ENCODE measurements around the gene SLC38A9.
"Not testable (repeated sequence)": the region's sequence is repeated elsewhere in the genome, so short reads cannot be mapped to it uniquely, and the experiment has no call there.

Gene SLC38A9

GRCh38 chr5:55610542-55610941 is 101.6 kb downstream of the SLC38A9 start:
- TF ChIP-seq TAF1 (IDR thresholded peaks at IDR 0.05; ENCODE audit: low read depth, low read length) (no peak), POLR2A (IDR thresholded peaks at IDR 0.05; ENCODE audit: low read depth, low read length) (no peak), PAX5 (IDR thresholded peaks at IDR 0.05; ENCODE audit: insufficient read depth, low read length, severe bottlenecking) (no peak)
- FAIRE-seq (no peak), DNase-seq (ENCODE audit: insufficient read length, low spot score) (no peak)

- FAIRE-seq (no peak), DNase-seq (ENCODE audit: insufficient read length, low spot score) (no peak)
- TF ChIP-seq PAX5 (IDR thresholded peaks at IDR 0.05; ENCODE audit: insufficient read depth, low read length, severe bottlenecking) (no peak), SPI1 (IDR thresholded peaks at IDR 0.05; ENCODE audit: low read depth, low read length) (no peak), POU2F2 (IDR thresholded peaks at IDR 0.05; ENCODE audit: low read depth, low read length) (no peak), POLR2AphosphoS5 (IDR thresholded peaks at IDR 0.05; ENCODE audit: low read depth, low read length) (no peak), POLR2A (IDR thresholded peaks at IDR 0.05; ENCODE audit: low read depth, low read length) (no peak), TAF1 (IDR thresholded peaks at IDR 0.05; ENCODE audit: low read depth, low read length) (no peak)
These were observed 102.7 kb downstream of the SLC38A9 start for GRCh38 chr5:55609413-55609812.

GRCh38 chr5:55608595-55609349 is 103.4 kb downstream of the SLC38A9 start:
- FAIRE-seq (no peak), DNase-seq (ENCODE audit: insufficient read length, low spot score) (no peak)
- no peak for TF ChIP-seq TAF1 (IDR thresholded peaks at IDR 0.05; ENCODE audit: low read depth, low read length)
- no peak for TF ChIP-seq POLR2AphosphoS5 (IDR thresholded peaks at IDR 0.05; ENCODE audit: low read depth, low read length)

- DNase-seq (ENCODE audit: insufficient read length, low spot score); FAIRE-seq: not testable (repeated sequence)
These were observed 104.8 kb downstream of the SLC38A9 start for GRCh38 chr5:55607309-55607708.

GRCh38 chr5:55604611-55605067 is 107.5 kb downstream of the SLC38A9 start:
- no peak for TF ChIP-seq SPI1 (IDR thresholded peaks at IDR 0.05; ENCODE audit: low read depth, low read length)
- no peak for TF ChIP-seq POLR2A (IDR thresholded peaks at IDR 0.05; ENCODE audit: low read depth, low read length)
- no peak for TF ChIP-seq POLR2AphosphoS5 (IDR thresholded peaks at IDR 0.05; ENCODE audit: low read depth, low read length)
- FAIRE-seq (no peak), DNase-seq (ENCODE audit: insufficient read length, low spot score) (no peak)

GRCh38 chr5:55603922-55604321 is 108.2 kb downstream of the SLC38A9 start:
- FAIRE-seq, result no peak
- no peak for DNase-seq (ENCODE audit: insufficient read length, low spot score)

GRCh38 chr5:55601628-55602027 is 110.5 kb downstream of the SLC38A9 start:
- DNase-seq (ENCODE audit: insufficient read length, low spot score), result no peak
- no peak for TF ChIP-seq POU2F2 (IDR thresholded peaks at IDR 0.05; ENCODE audit: low read depth, low read length)
- TF ChIP-seq SPI1 (IDR thresholded peaks at IDR 0.05; ENCODE audit: low read depth, low read length), result no peak
- no peak for TF ChIP-seq TAF1 (IDR thresholded peaks at IDR 0.05; ENCODE audit: low read depth, low read length)
- no peak for TF ChIP-seq POLR2AphosphoS5 (IDR thresholded peaks at IDR 0.05; ENCODE audit: low read depth, low read length)
- no peak for TF ChIP-seq POLR2A (IDR thresholded peaks at IDR 0.05; ENCODE audit: low read depth, low read length)
- no peak for TF ChIP-seq PAX5 (IDR thresholded peaks at IDR 0.05; ENCODE audit: insufficient read depth, low read length, severe bottlenecking)
- FAIRE-seq, result no peak

More at GRCh38 chr5:55603922-55604321, 108.2 kb downstream of the SLC38A9 start:
- 0 out of 2 replicates have a peak, but pooled peaks have one; percentile 27 for TF ChIP-seq SPI1 (IDR thresholded peaks at IDR 0.05; ENCODE audit: low read depth, low read length)
- no peak for TF ChIP-seq TAF1 (IDR thresholded peaks at IDR 0.05; ENCODE audit: low read depth, low read length)
- TF ChIP-seq POU2F2 (IDR thresholded peaks at IDR 0.05; ENCODE audit: low read depth, low read length), result no peak
- no peak for TF ChIP-seq POLR2AphosphoS5 (IDR thresholded peaks at IDR 0.05; ENCODE audit: low read depth, low read length)
- no peak for TF ChIP-seq PAX5 (IDR thresholded peaks at IDR 0.05; ENCODE audit: insufficient read depth, low read length, severe bottlenecking)

- FAIRE-seq (no peak), DNase-seq (ENCODE audit: insufficient read length, low spot score) (no peak)
- no peak for TF ChIP-seq SPI1 (IDR thresholded peaks at IDR 0.05; ENCODE audit: low read depth, low read length)
- no peak for TF ChIP-seq POLR2A (IDR thresholded peaks at IDR 0.05; ENCODE audit: low read depth, low read length)
- TF ChIP-seq POLR2AphosphoS5 (IDR thresholded peaks at IDR 0.05; ENCODE audit: low read depth, low read length), result no peak
- no peak for TF ChIP-seq PAX5 (IDR thresholded peaks at IDR 0.05; ENCODE audit: insufficient read depth, low read length, severe bottlenecking)
- TF ChIP-seq POU2F2 (IDR thresholded peaks at IDR 0.05; ENCODE audit: low read depth, low read length), result no peak
- TF ChIP-seq TAF1 (IDR thresholded peaks at IDR 0.05; ENCODE audit: low read depth, low read length), result no peak
These were observed 110.9 kb downstream of the SLC38A9 start for GRCh38 chr5:55601204-55601618.

GRCh38 chr5:55600497-55601203 is 111.5 kb downstream of the SLC38A9 start:
- TF ChIP-seq POU2F2 (IDR thresholded peaks at IDR 0.05; ENCODE audit: low read depth, low read length), result no peak
- peak; percentile 61 for TF ChIP-seq SPI1 (IDR thresholded peaks at IDR 0.05; ENCODE audit: low read depth, low read length)
- FAIRE-seq (peak; percentile 33), DNase-seq (ENCODE audit: insufficient read length, low spot score) (peak; percentile 28)

- DNase-seq (ENCODE audit: insufficient read length, low spot score), result no peak
- no peak for TF ChIP-seq POLR2A (IDR thresholded peaks at IDR 0.05; ENCODE audit: low read depth, low read length)
- no peak for TF ChIP-seq TAF1 (IDR thresholded peaks at IDR 0.05; ENCODE audit: low read depth, low read length)
- no peak for TF ChIP-seq SPI1 (IDR thresholded peaks at IDR 0.05; ENCODE audit: low read depth, low read length)
- no peak for TF ChIP-seq POU2F2 (IDR thresholded peaks at IDR 0.05; ENCODE audit: low read depth, low read length)
- TF ChIP-seq POLR2AphosphoS5 (IDR thresholded peaks at IDR 0.05; ENCODE audit: low read depth, low read length), result no peak
- TF ChIP-seq PAX5 (IDR thresholded peaks at IDR 0.05; ENCODE audit: insufficient read depth, low read length, severe bottlenecking), result no peak
- FAIRE-seq, result no peak
These were observed 112.0 kb downstream of the SLC38A9 start for GRCh38 chr5:55600086-55600485.
